Dermis microvascular lymphatic vessel endothelial cell (primary cell): ENCODE measurements around the gene PEDS1. TPM values are rescaled to one million over a fixed set of nuclear protein-coding genes. Genes with fewer than 3 reads are reported as not detected.
"Not testable (repeated sequence)": the region's sequence is repeated elsewhere in the genome, so short reads cannot be mapped to it uniquely, and the experiment has no call there.

Source experiments
- DNase-seq, 2 donors: peaks; one replicate each; pipeline versions ENCODE4 v3.0.0 to v3.0.0-alpha.2; 2010; ENCODE audit warnings: low read depth in 2 of 2
- total RNA-seq: library from RNA; depleted of rRNA; stranded (reverse); fragments of >200 nt; gene quantifications from 2 replicates; pipeline ENCODE4 v1.2.1, GENCODE V29; 2014

Gene PEDS1
- total RNA-seq, 1 donor from 2014 or later = 11.2 TPM

DNA sequence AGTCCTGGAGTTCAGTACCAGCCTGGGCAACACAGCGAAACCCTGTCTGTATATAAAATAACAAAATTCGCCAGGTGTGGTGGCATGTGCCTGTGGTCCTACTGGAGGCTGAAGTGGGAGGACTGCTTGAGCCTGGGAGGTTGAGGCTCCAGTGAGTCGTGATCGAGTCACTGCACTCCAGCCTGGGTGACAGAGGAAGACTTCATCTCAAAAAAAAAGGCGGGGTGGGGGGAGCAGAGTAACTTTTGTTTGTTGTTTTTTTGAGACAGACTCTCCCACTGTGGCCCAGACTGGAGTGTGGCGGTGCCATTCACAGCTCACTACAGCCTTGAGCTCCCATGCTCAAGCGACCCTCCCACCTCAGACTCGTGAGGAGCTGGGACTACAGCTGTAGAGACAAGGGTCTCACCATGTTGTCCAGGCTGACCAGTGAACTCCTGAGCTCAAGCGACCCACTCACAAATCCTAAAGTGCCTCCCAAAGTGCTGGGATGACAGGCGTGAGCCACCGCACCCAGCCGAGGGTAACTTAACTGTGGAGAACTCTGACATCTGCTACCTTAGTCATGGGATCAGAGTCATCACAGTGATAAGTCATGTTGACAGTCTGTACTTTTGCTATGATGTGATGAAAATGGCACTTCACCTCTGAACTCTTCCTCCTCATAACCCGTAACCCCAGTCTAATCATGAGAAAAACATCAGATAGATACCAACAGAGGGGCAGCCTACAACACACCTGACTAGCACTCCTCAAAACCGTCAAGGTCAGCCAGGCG, 16.5 kb downstream of the PEDS1 start:
- no peak for DNase-seq

DNA sequence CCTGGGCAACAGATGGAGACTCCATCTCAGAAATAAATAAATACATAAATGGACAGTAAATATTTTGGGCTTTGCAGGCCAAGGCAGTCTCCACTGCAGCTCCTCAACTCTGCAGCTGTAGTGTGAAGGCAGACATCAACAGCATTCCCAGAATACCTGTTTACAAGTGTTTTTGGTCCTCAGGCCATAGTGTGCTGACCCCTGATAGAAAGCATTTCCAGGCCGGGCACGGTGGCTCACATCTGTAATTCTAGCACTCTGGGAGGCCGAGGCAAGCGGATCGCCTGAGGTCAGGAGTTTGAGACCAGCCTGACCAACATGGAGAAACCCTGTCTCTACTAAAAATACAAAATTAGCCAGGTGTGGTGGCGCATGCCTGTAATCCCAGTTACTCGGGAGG, 18.4 kb downstream of the PEDS1 start:
- DNase-seq = not testable (repeated sequence)

DNA sequence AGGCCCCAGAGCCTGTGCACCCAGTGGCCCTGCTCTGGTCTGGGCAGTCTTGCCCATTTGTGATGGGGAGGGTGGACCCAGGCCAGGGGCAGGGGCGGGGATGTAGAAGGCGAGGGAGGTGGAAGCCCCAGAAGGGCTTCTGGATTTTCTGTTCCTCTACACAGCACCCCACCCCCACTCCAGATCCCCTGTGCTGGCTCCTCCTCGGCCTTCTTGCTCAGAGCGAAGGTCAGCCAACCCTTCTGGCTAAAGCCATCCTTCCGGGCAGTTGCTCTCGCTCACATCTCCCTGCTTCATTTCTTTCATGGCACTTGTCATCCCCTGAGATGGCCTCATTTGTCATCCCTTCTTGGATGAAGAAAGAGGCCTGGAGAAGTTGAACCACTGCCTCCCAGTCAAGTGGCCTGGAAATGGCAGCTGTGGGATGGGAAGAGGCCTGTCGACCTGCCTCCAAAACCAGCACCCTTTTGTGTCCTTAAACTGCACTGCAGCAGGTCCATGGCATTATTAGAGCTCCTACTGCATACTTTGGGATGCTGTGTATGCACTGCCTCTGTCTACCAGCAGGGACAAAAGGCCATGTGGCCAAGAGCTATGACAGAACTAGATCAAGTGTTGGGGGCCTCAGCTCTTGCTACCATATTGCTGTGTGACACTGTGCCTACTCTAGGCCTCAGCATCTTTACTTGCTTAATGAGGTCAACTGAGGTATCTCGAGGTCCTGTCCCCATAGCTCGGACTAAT, 19.9 kb downstream of the PEDS1 start:
- DNase-seq = no peak

GRCh38 chr20:50133041-50133440, 20.5 kb downstream of the PEDS1 start:
- no peak for DNase-seq

DNA sequence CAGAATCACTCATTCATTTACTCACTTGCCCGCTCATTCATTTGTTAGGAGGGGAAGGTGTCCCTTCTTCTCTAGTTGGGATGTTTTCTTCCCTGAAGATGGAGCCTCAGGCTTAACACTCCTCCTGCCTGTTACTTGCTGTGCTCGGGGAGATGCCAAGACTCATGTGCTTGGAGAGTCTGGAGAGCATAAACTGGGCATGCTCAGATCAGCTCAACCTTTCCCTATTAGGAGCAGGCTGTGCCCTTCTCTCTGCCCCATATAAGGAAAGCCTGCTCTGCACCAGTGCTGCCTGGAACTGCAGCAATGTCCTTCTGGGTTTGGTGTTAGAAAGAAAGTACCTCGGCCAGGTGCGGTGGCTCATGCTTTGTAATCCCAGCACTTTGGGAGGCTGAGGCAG, 22.5 kb downstream of the PEDS1 start:
- DNase-seq = no peak

DNA sequence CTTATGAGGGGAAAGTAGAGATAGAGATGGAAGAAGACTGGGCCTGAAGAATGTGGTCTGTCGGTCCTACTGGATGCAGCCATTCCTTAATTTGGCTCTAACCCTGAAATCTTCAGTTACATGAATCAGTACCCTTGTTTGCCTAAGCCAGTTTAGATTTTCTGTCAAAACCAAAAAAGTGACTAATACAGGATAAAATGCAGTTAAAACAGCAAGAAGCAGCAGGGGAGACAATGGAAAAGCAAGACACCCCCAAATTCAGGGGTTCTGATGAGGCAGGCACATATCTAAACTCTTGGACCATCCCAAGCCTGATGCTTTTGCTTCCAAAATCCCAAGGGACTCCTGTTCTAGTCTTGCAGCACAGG, 23.2 kb downstream of the PEDS1 start:
- DNase-seq = no peak

DNA sequence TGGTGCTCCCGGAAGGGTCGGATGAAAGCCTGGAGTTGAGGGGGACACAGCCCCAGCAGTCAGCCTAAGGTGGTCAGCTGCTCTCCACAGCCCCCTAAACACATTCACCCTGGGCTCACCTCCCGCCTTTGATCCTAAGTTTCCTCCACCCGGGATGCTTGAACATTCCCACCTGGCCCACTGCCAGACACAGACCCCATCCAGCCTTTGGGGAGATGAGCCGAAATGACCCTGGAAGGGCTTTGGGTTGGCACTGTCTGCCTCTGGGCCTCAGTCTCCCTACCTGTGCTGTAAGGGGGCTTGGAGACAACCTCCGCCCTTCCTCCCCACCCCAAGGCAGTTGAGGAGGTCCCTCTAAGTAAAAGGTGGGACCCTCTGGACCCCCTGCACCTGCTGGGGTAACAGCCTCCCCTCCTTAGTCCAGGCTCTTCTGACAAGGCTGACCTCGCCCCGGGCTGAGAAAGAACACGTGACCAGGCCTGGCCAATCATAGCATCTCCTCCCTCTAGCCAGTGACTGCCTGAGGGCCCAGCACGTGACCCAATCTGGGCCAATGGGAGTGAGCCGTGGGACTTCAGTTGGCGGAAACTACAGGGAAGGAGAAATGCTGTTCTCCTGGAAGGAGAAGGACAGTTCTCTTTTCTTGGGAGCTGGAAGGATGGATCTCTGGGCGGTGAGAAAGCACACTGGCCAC, 23.7 kb downstream of the PEDS1 start:
- no peak for DNase-seq

DNA sequence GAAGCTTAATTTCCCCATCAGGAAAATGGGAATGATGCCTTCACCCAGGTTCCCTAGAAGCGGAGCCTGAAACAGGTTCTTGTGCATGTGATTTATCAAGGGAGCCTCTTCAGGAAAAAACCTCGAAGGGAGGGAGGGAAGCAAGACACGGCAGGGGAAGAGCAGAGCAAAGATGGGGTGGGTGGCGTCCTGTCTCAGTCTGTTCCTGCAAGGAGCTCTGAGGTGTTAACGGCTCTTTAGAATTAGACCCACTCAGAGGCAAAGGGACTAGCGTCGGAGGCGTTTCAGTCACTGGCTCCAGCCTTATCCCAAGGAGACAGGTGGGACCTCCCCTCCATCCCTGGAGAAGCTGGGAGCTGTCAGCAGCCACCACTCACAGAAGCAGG, 25.0 kb downstream of the PEDS1 start:
- no peak for DNase-seq

DNA sequence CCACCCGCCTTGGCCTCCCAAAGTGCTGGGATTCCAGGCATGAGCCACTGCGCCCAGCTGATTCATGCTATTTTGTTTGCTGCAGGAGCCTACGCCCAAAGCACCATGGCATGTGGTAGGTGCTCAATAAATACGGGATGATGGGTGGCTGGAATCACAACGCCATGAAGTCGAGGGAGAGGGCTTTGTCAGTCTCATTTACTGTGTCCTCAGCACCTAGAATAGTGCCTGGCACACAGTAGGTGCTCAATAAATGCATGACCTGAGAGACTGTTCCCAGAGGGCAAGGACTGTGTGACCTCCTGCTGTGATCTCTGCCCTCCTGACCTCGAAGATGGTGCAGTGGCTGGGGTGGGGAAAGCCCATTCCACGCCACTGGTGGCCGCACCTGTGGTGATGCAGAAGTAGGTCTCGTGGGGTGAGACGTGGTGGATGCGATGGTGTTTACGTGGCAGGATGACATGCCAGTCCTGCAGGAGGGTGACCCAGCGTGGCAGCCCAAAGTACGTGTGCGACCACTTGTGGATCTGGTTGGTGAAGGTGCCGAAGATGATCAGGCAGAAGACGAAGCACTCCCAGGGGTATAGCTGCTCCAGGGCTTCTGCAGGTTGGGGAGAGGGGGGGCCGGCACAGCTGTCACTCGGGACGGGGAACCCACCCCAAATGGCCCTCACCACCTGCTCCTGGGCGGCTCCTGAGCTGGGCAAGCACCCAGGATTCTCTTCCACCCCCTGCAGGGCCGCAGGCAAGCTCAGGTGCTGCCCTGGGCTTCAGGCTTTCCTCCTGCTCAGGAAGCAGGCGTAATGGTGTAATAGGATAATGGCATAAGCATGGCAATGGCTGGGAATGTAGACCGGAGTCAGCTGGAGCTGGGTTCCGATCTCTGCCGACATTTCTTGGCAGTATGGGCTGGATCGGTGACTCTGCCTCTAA, 25.7 kb downstream of the PEDS1 start:
- DNase-seq = no peak

DNA sequence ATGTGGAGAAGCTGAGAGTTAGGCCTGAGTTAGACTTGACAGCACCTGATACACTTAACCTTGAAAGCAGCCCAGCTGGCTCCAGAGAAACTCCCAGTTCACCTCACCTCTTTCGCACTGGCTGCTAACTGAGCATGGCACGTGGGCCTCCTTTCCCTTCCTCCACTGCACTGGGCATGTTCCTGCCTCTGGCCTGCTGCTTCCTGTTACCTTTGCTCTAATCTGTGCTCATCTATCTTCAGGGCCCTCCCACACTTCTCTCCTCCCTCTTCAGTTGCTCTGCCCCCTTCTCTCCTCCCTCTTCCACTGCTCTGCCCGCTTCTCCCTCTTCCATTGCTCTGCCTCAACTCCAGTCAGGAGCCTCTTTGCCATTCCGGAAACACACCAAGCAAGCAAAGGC, 26.9 kb downstream of the PEDS1 start:
- peak; percentile 45 to 46 for DNase-seq

- DNase-seq = no peak
Observed at GRCh38 chr20:50125279-50125678, 28.2 kb downstream of the PEDS1 start.

- no peak for DNase-seq
Observed at GRCh38 chr20:50124496-50124895, 29.0 kb downstream of the PEDS1 start.

DNA sequence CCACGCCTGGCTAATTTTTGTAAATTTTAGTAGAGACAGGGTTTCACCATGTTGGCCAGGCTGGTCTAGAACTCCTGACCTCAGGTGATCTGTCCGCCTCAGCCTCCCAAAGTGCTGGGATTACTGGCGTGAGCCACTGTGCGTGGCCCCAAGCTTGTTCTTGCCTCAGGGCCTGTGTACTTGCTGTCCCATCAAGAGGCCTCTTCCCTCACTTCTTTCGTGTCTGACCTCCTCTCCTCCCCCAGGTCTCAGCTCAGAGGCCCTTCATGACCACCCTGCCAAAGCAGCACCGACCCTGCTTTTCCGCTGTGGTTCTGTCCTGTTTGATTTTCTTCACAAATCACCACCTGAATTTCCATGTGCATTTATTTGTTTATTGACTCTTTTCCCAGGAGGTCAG, 30.1 kb downstream of the PEDS1 start:
- no peak for DNase-seq

DNA sequence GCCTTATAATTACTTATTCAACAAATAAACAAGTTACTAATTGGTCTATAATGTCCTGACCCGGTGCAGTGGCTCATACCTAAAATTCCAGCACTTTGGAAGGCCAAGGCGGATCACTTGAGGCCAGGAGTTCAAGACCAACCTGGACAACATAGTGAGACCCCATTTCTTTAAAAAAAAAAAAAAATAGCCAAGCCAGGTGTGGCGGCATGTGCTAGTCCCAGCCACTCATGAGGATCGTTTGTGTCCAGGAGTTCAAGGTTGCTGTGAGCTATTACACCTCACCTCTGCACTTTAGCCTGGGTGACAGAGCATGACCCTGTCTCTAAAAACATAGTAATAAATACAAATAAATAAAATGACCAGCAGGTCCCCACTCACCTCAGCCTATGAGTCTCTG, 30.8 kb downstream of the PEDS1 start:
- DNase-seq = no peak

- no peak for DNase-seq
Observed at GRCh38 chr20:50121858-50122271, 31.7 kb downstream of the PEDS1 start.

DNA sequence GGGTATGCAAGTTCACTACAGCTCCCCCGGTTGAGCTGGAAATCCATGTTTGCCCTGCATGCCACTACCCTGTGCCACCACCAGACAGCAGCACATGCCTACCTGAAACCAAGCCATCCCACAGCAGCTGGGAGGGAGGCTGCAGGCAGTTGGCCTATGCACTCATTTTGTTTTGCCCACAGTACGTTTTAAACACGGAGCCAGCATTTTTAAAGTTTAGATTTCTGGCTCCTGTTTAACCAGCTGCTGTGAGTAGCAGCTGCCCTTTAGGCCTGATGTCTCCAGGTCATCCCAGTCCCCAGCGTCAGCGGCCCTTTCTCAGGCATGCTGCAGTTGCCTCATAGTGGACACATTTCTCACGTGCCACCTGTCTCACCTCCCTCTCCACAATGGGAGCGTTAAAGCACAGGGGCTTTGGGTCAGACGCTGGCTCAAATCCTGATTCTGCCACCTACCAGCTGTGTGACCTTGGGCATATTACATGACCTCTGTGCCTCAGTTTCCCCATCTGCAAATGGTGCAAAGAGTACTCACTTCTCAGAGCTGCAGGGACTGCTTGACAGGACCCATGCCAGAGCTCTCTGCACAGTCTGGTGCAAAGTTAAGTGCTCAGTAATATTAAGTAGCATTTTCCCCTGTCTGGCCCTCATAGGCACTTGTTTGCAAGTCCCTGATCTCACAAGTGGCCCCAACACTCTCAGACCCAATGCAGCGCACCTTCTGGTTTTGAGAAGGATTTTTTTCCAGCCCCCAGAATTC, 32.4 kb downstream of the PEDS1 start:
- peak; percentile 72 to 79 for DNase-seq

DNA sequence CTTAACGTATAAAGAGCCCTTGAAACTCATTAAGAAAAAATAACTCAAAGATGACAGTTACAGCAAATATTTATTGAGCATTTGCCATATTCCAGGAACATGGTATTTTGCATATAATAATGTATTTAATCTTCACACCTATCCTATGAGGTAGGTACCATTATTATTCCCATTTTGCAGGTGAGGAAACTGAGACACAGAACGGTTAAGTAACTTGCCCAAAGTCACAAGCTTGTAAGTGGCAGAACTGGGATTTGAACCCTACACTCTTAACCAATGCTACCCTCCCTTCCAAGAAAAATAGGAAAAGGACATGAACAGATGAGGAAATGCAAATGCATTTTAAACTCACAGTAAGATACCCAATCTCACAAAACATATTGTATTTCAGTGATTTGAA, 35.3 kb downstream of the PEDS1 start:
- no peak for DNase-seq

DNA sequence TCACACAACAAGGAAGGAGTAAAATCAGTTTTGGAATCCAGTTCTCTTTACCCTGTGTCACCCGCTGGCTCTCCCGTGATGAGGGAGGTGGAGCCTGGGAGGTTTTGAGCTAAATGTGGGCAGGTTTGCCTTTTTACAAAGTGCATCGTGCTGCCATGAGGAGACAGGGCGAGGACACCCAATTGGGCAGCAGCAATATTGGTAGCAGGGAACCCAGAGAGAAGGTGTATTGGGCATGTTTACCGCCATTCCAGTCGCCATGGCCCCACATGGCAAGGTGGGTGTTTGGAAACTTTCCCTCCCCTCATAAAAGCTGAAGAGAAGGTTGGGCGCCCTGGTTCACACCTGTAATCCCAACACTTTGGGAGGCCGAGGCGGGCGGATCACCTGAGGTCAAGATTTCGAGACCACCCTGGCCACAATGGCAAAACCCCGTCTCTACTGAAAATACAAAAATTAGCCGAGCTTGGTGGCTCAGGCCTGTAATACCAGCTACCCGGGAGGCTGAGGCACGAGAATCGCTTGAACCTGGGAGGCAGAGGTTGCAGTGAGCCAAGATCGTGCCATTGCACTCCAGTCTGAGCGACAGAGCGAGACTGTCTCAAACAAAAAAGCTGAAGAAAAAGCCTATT, 37.0 kb downstream of the PEDS1 start:
- no peak for DNase-seq

GRCh38 chr20:50115591-50116367, 37.7 kb downstream of the PEDS1 start:
- DNase-seq = peak; percentile 96 to 98
